ENCODE data around the gene C8B. TPM values are rescaled to one million over a fixed set of nuclear protein-coding genes. Genes with fewer than 3 reads are reported as not detected.

C8B gene
- not detected in 5 replicates for total RNA-seq (2022; extraction: Qiagen RNA extraction)

GRCh38 chr1:56965916-56966697 lies at the start of gene C8B:
Gene C8B (minus strand): TSS chr1:56966015. CDS start chr1:56965948, 67 bp downstream.

Other genes with a start within 250 kb of the C8B start
- not detected in 5 replicates for gene FYB2, start 146.6 kb downstream of the C8B start, total RNA-seq (2022; extraction: Qiagen RNA extraction)
- gene C8A, start 111.2 kb downstream of the C8B start, total RNA-seq (2022; extraction: Qiagen RNA extraction) = not detected in 5 replicates